Measurements from ENCODE around the gene ARHGAP10. TPM values are rescaled to one million over a fixed set of nuclear protein-coding genes. Genes with fewer than 3 reads are reported as not detected.
A peak's percentile ranks its signal among the peaks of the same experiment; 100 is the strongest.

The ARHGAP10 gene
- total and polyA plus RNA-seq, 10 of the 15 experiments (the other 5 are each of a cell fraction or from before 2014, with no cell fraction given), result 1.3 to 25.8 (median 17.2) TPM

GRCh38 chr4:147683717-147684700, 47.9 kb upstream of the ARHGAP10 start, which contains the start of gene PRMT9 (continued):
- TF ChIP-seq TAF1 (IDR thresholded peaks at IDR 0.05; ENCODE audit: borderline replicate concordance, low read depth, low read length), result peak; percentile 71; the same call in 1 of the 2 replicates
- peak; percentile 76 for TF ChIP-seq PKNOX1 (IDR thresholded peaks at IDR 0.05)
- TF ChIP-seq RBBP5 (conservative IDR thresholded peaks at IDR 0.05), result no peak
- peak; percentile 21 for TF ChIP-seq KLF5 (IDR thresholded peaks at IDR 0.05; ENCODE audit: partially characterized antibody)
- TF ChIP-seq MLLT1 (IDR thresholded peaks at IDR 0.05), result 0 out of 2 replicates have a peak, but pooled peaks have one; percentile 27
- TF ChIP-seq HCFC1 (IDR thresholded peaks at IDR 0.05; ENCODE audit: low read length), result peak; percentile 60
- peak; percentile 55; the same call in 1 of the 2 replicates for TF ChIP-seq RELB (IDR thresholded peaks at IDR 0.05; ENCODE audit: low read depth)
- TF ChIP-seq EZH2 (IDR thresholded peaks at IDR 0.05; ENCODE audit: borderline replicate concordance, control insufficient read depth, low read depth, low read length), result no peak
- no peak; the same call in 1 of the 2 replicates for TF ChIP-seq CBFB (IDR thresholded peaks at IDR 0.05; ENCODE audit: low read depth)
- TF ChIP-seq EP300 (IDR thresholded peaks at IDR 0.05; ENCODE audit: borderline replicate concordance in 1 of 2, control insufficient read depth in 1 of 2, low read depth in 2 of 2, low read length in 2 of 2), result peak; percentile 70 to 79; a peak in 3 of 4 replicates
- TF ChIP-seq CEBPZ (IDR thresholded peaks at IDR 0.05; ENCODE audit: low read depth, low read length), result no peak
- no peak for TF ChIP-seq FOXM1 (IDR thresholded peaks at IDR 0.05; ENCODE audit: low read depth, low read length)
- TF ChIP-seq ZNF207 (IDR thresholded peaks at IDR 0.05; ENCODE audit: borderline replicate concordance), result no peak
- TF ChIP-seq ZSCAN29 (IDR thresholded peaks at IDR 0.05), result no peak
- TF ChIP-seq TBL1XR1 (IDR thresholded peaks at IDR 0.05; ENCODE audit: low read depth, low read length), result no peak
- no peak; the same call in 1 of the 2 replicates for TF ChIP-seq IRF4 (IDR thresholded peaks at IDR 0.05; ENCODE audit: low read depth, low read length)
- TF ChIP-seq STAT3 (IDR thresholded peaks at IDR 0.05; ENCODE audit: low read depth, low read length), result 0 out of 2 replicates have a peak, but pooled peaks have one; percentile 24
- no peak for TF ChIP-seq WRNIP1 (IDR thresholded peaks at IDR 0.05; ENCODE audit: borderline replicate concordance, low read depth, low read length)
- peak; percentile 55; the same call in 1 of the 2 replicates for TF ChIP-seq RUNX3 (IDR thresholded peaks at IDR 0.05; ENCODE audit: low read length)
- TF ChIP-seq CBX5 (IDR thresholded peaks at IDR 0.05; ENCODE audit: low read depth), result peak; percentile 77; the same call in 1 of the 2 replicates
- TF ChIP-seq MTA3 (IDR thresholded peaks at IDR 0.05; ENCODE audit: borderline replicate concordance, low read length), result no peak
- no peak for TF ChIP-seq KAT2A (conservative IDR thresholded peaks at IDR 0.05; ENCODE audit: control insufficient read depth, low read depth, low read length)

All from GM12878 (cell line).